GM21529 (cell line): ENCODE results near the gene LIMA1.
"Not testable (repeated sequence)": the region's sequence is repeated elsewhere in the genome, so short reads cannot be mapped to it uniquely, and the experiment has no call there.

Source experiments
- ATAC-seq: cut with Tn5 transposase; IDR thresholded peaks from one replicate; pipeline ENCODE4 v1.9.1; 2021; ENCODE audit not compliant: unreplicated experiment

The LIMA1 gene

GRCh38 chr12:50187084-50187900 is 96.0 kb downstream of the LIMA1 start:
- peak; percentile 68 for ATAC-seq

- ATAC-seq = no peak
Measured at GRCh38 chr12:50186681-50187080, 96.6 kb downstream of the LIMA1 start.

- no peak for ATAC-seq
Measured at GRCh38 chr12:50185970-50186663, 97.2 kb downstream of the LIMA1 start.

- no peak for ATAC-seq
Measured at GRCh38 chr12:50185301-50185895, 97.9 kb downstream of the LIMA1 start.

GRCh38 chr12:50184261-50184660 is 99.1 kb downstream of the LIMA1 start:
- no peak for ATAC-seq

GRCh38 chr12:50182461-50182860 is 100.9 kb downstream of the LIMA1 start:
- ATAC-seq = no peak

- ATAC-seq = no peak
Measured at GRCh38 chr12:50181691-50182090, 101.6 kb downstream of the LIMA1 start.

- ATAC-seq = no peak
Measured at GRCh38 chr12:50175716-50176026, 107.6 kb downstream of the LIMA1 start.

GRCh38 chr12:50174971-50175715 is 108.2 kb downstream of the LIMA1 start:
- no peak for ATAC-seq

- peak; percentile 99 for ATAC-seq
Measured at GRCh38 chr12:50167049-50167828, 116.1 kb downstream of the LIMA1 start, which contains the start of gene CERS5. CERS5 (minus strand) TSS chr12:50167369; CDS start chr12:50167297, 72 bp downstream.

GRCh38 chr12:50166799-50167048 is 116.6 kb downstream of the LIMA1 start:
- ATAC-seq = peak; percentile 38

GRCh38 chr12:50164963-50165362 is 118.4 kb downstream of the LIMA1 start:
- no peak for ATAC-seq

- no peak for ATAC-seq
Measured at GRCh38 chr12:50162230-50162629, 121.1 kb downstream of the LIMA1 start.

- ATAC-seq = no peak
Measured at GRCh38 chr12:50160643-50161042, 122.7 kb downstream of the LIMA1 start.

- ATAC-seq = no peak
Measured at GRCh38 chr12:50157259-50157658, 126.1 kb downstream of the LIMA1 start.

- no peak for ATAC-seq
Measured at GRCh38 chr12:50156641-50157040, 126.7 kb downstream of the LIMA1 start.

GRCh38 chr12:50154947-50155346 is 128.4 kb downstream of the LIMA1 start:
- not testable (repeated sequence) for ATAC-seq

- no peak for ATAC-seq
Measured at GRCh38 chr12:50151047-50151687, 132.2 kb downstream of the LIMA1 start.

- ATAC-seq = no peak
Measured at GRCh38 chr12:50149311-50149710, 134.0 kb downstream of the LIMA1 start.

GRCh38 chr12:50148011-50148410 is 135.3 kb downstream of the LIMA1 start:
- not testable (repeated sequence) for ATAC-seq
